Adrenal gland (tissue), 5 donors: ENCODE measurements around the gene FGF8.

ENCODE experiments used
- CTCF ChIP-seq, 6 experiments: fragments of 450-650 bp in 4 of 6; fragments of 200-600 bp in 2 of 6; sonication (generic) in 1 of 6; IDR thresholded peaks; 1 replicate in 5 of 6; 2 replicates in 1 of 6; pipeline versions ENCODE4 v1.5.1 to v1.8.0; 2016 to 2021; ENCODE audit warnings: antibody characterized with exemption in 6 of 6, mild to moderate bottlenecking in 2 of 6, moderate library complexity in 1 of 6
- POLR2A ChIP-seq, 2 donors: fragments of 450-650 bp; IDR thresholded peaks; one replicate each; pipeline ENCODE4 v1.6.1; 2017; ENCODE audit warnings: antibody characterized with exemption in 2 of 2, mild to moderate bottlenecking in 2 of 2, moderate library complexity in 1 of 2
- donor health status: DM: no; HTN: no; CAD: no.

- TF ChIP-seq CTCF (IDR thresholded peaks at IDR 0.05) (no peak), POLR2A (IDR thresholded peaks at IDR 0.05) (no peak)
These were observed 27.4 kb downstream of the FGF8 start for GRCh38 chr10:101748496-101748895.
